ENCODE data around the gene KCNE1.
"Not testable (repeated sequence)": the region's sequence is repeated elsewhere in the genome, so short reads cannot be mapped to it uniquely, and the experiment has no call there.

Gene KCNE1

GRCh38 chr21:34510148-34511142, 1.6 kb downstream of the KCNE1 start:
- peak; percentile 66 for DNase-seq

GRCh38 chr21:34509151-34509550, 2.9 kb downstream of the KCNE1 start:
- no peak for DNase-seq

- no peak for DNase-seq
Measured at GRCh38 chr21:34504595-34504994, 7.4 kb downstream of the KCNE1 start.

GRCh38 chr21:34502480-34503106, 9.4 kb downstream of the KCNE1 start:
- no peak for DNase-seq

GRCh38 chr21:34501716-34502115, 10.3 kb downstream of the KCNE1 start:
- DNase-seq: no peak

- DNase-seq: no peak
Measured at GRCh38 chr21:34500191-34500590, 11.8 kb downstream of the KCNE1 start.

- DNase-seq: no peak
Measured at GRCh38 chr21:34499116-34499515, 12.9 kb downstream of the KCNE1 start.

GRCh38 chr21:34498623-34499022, 13.4 kb downstream of the KCNE1 start:
- DNase-seq: no peak

GRCh38 chr21:34483854-34484253, 28.2 kb downstream of the KCNE1 start:
- not testable (repeated sequence) for DNase-seq

GRCh38 chr21:34483435-34483834, 28.6 kb downstream of the KCNE1 start:
- not testable (repeated sequence) for DNase-seq

GRCh38 chr21:34467333-34467732, 44.7 kb downstream of the KCNE1 start:
- DNase-seq: not testable (repeated sequence)

GRCh38 chr21:34459426-34459825, 52.6 kb downstream of the KCNE1 start:
- DNase-seq: not testable (repeated sequence)

GRCh38 chr21:34458266-34458665, 53.7 kb downstream of the KCNE1 start:
- not testable (repeated sequence) for DNase-seq

GRCh38 chr21:34456180-34456579, 55.8 kb downstream of the KCNE1 start:
- not testable (repeated sequence) for DNase-seq

- not testable (repeated sequence) for DNase-seq
Measured at GRCh38 chr21:34455628-34456027, 56.4 kb downstream of the KCNE1 start.

- not testable (repeated sequence) for DNase-seq
Measured at GRCh38 chr21:34447018-34447417, 65.0 kb downstream of the KCNE1 start.

GRCh38 chr21:34443486-34443885, 68.5 kb downstream of the KCNE1 start:
- not testable (repeated sequence) for DNase-seq

- DNase-seq: not testable (repeated sequence)
Measured at GRCh38 chr21:34429710-34430109, 82.3 kb downstream of the KCNE1 start.

- DNase-seq: not testable (repeated sequence)
Measured at GRCh38 chr21:34428441-34428840, 83.6 kb downstream of the KCNE1 start.

GRCh38 chr21:34427339-34427738, 84.7 kb downstream of the KCNE1 start:
- DNase-seq: not testable (repeated sequence)

- DNase-seq: not testable (repeated sequence)
Measured at GRCh38 chr21:34423805-34424204, 88.2 kb downstream of the KCNE1 start, which contains the start of gene SMIM34. Gene SMIM34, minus strand, starts transcription at chr21:34423951. Its CDS starts 112 bp downstream, at chr21:34423839.

GRCh38 chr21:34417448-34418077, 94.4 kb downstream of the KCNE1 start:
- DNase-seq: not testable (repeated sequence)

- not testable (repeated sequence) for DNase-seq
Measured at GRCh38 chr21:34407294-34407693, 104.7 kb downstream of the KCNE1 start.
